Upper lobe of right lung (tissue), 1 donor: ENCODE measurements around the gene PLCB2. TPM values are rescaled to one million over a fixed set of nuclear protein-coding genes. Genes with fewer than 3 reads are reported as not detected.

Source experiments
- ATAC-seq: fragments of 200-7000 bp; cut with Tn5 transposase; one replicate; pipeline ENCODE4 v1.9.1; 2020; ENCODE audit warnings: mild to moderate bottlenecking, moderate library complexity
- DNase-seq: peaks from one replicate; pipeline ENCODE4 v3.0.0-alpha.2; 2020
- H3K27ac ChIP-seq: fragments of 200-600 bp; one replicate; pipeline ENCODE4 v1.8.0; 2022
- H3K27me3 ChIP-seq: fragments of 200-600 bp; one replicate; pipeline ENCODE4 v1.8.0; 2022; ENCODE audit warnings: mild to moderate bottlenecking
- H3K36me3 ChIP-seq: fragments of 200-600 bp; one replicate; pipeline ENCODE4 v1.8.0; 2022
- H3K4me1 ChIP-seq: fragments of 200-600 bp; one replicate; pipeline ENCODE4 v1.8.0; 2022
- H3K4me3 ChIP-seq: fragments of 200-600 bp; one replicate; pipeline ENCODE4 v1.8.0; 2022; ENCODE audit warnings: mild to moderate bottlenecking
- H3K9me3 ChIP-seq: fragments of 200-600 bp; one replicate; pipeline ENCODE4 v1.8.0; 2022
- CTCF ChIP-seq: fragments of 200-600 bp; IDR thresholded peaks from one replicate; pipeline ENCODE4 v1.8.0; 2022; ENCODE audit warnings: antibody characterized with exemption
- intact Hi-C: fragments of 100-400 bp; cut with DNase I; formaldehyde crosslinking; loops from one replicate; pipeline ENCODE4 v1.11.0; 2022
- total RNA-seq: library from RNA; stranded (reverse); fragmentation: NEBNext Ultra II Directional; extraction: Animal tissue kit (Norgen Biotek cat#: 25700); gene quantifications from one replicate; pipeline ENCODE4 v1.2.1, GENCODE V29; 2021
- donor health status: DM: no; HTN: yes; CAD: no; lungs with severe emphysema.

The PLCB2 gene
- total RNA-seq, 1 donor from 2014 or later, result 61.2 TPM

GRCh38 chr15:40276927-40277326, 30.8 kb downstream of the PLCB2 start:
- peaks cover 28% of the 10 kb centered on the region for H3K27me3 ChIP-seq
- no peaks in the 10 kb centered on the region for H3K9me3 ChIP-seq
- H3K36me3 ChIP-seq, result no peaks in the 10 kb centered on the region
- TF ChIP-seq CTCF, result no peak
- DNase-seq (no peak), ATAC-seq (no peak)
- no peak overlapping the region for H3K4me3 ChIP-seq
- intact Hi-C loops, result loop anchor here (5.0 kb wide), 1 partner anchor 145 kb away; no protein-coding TSS in a partner anchor
- H3K4me1 ChIP-seq, result peaks cover 11% of the 10 kb centered on the region
- no peak overlapping the region for H3K27ac ChIP-seq

GRCh38 chr15:40275954-40276353, 31.8 kb downstream of the PLCB2 start:
- H3K27ac ChIP-seq, result no peak overlapping the region
- H3K4me1 ChIP-seq, result peaks cover 11% of the 10 kb centered on the region
- no peaks in the 10 kb centered on the region for H3K9me3 ChIP-seq
- H3K4me3 ChIP-seq, result no peak overlapping the region
- ATAC-seq, result no peak
- TF ChIP-seq CTCF, result no peak
- H3K36me3 ChIP-seq, result no peaks in the 10 kb centered on the region
- intact Hi-C loops, result loop anchor here (5.0 kb wide), 1 partner anchor 146 kb away; no protein-coding TSS in a partner anchor
- H3K27me3 ChIP-seq, result peaks cover 19% of the 10 kb centered on the region
- DNase-seq, result no peak

GRCh38 chr15:40275523-40275922, 32.2 kb downstream of the PLCB2 start:
- H3K27me3 ChIP-seq, result peaks cover 15% of the 10 kb centered on the region
- H3K4me1 ChIP-seq, result peaks cover 11% of the 10 kb centered on the region
- no peak for TF ChIP-seq CTCF
- ATAC-seq (no peak), DNase-seq (no peak)
- no peaks in the 10 kb centered on the region for H3K36me3 ChIP-seq
- no peak overlapping the region for H3K4me3 ChIP-seq
- intact Hi-C loops, result loop anchor here (5.0 kb wide), 1 partner anchor 147 kb away; no protein-coding TSS in a partner anchor
- no peak overlapping the region for H3K27ac ChIP-seq
- H3K9me3 ChIP-seq, result no peaks in the 10 kb centered on the region

GRCh38 chr15:40274350-40275274, 33.1 kb downstream of the PLCB2 start:
- peak; percentile 100 for TF ChIP-seq CTCF
- Histone ChIP-seq H3K9me3 (no peaks in the 10 kb centered on the region), H3K27ac (no peak overlapping the region), H3K4me3 (no peak overlapping the region), H3K4me1 (peaks cover 5% of the 10 kb centered on the region), H3K36me3 (no peaks in the 10 kb centered on the region), H3K27me3 (peaks cover 6% of the 10 kb centered on the region)
- DNase-seq (peak; percentile 90), ATAC-seq (peak; percentile 87)
- intact Hi-C loops, result loop anchor here (5.0 kb wide), 3 partner anchors 57 to 227 kb away; no protein-coding TSS in a partner anchor

DNA sequence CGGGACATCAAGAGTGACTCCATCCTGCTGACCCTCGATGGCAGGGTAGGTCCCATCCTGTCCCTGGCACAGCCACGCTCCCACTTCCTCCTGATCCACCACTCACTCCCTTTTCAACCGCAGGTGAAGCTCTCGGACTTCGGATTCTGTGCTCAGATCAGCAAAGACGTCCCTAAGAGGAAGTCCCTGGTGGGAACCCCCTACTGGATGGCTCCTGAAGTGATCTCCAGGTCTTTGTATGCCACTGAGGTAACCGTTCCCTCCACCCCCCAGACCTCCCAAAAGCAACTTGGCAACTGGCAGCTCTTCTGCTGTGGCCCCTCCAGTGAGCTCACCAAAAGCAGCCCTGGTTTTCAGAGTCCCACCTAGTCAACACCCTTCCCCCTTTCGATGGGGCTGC, 34.3 kb downstream of the PLCB2 start:
- no peak for DNase-seq
- TF ChIP-seq CTCF, result no peak
- intact Hi-C loops, result loop anchor here (5.0 kb wide), 2 partner anchors 56 to 226 kb away; no protein-coding TSS in a partner anchor

More for the DNA sequence above, 34.3 kb downstream of the PLCB2 start:
- Histone ChIP-seq H3K27me3 (no peaks in the 10 kb centered on the region), H3K36me3 (no peaks in the 10 kb centered on the region), H3K9me3 (no peaks in the 10 kb centered on the region), H3K27ac (no peak overlapping the region), H3K4me1 (peaks cover 3% of the 10 kb centered on the region), H3K4me3 (no peak overlapping the region)
- ATAC-seq, result no peak
